Measurements from ENCODE around the gene COL27A1.

COL27A1 gene

GRCh38 chr9:114240647-114241558 lies 85.6 kb downstream of the COL27A1 start:
- TF ChIP-seq CTCF (IDR thresholded peaks at IDR 0.05; ENCODE audit: low read depth, low read length, missing control alignments), result no peak
- DNase-seq (ENCODE audit: extremely low read depth, low read depth), result no peak
- no peak overlapping the region for H3K4me3 ChIP-seq (replicated peaks; ENCODE audit: low read depth, low read length)

- no peak for TF ChIP-seq CTCF (IDR thresholded peaks at IDR 0.05; ENCODE audit: low read depth, low read length, missing control alignments)
- DNase-seq (ENCODE audit: extremely low read depth, low read depth), result no peak
Measured at GRCh38 chr9:114242837-114243236, 87.5 kb downstream of the COL27A1 start.

GRCh38 chr9:114243240-114243639 lies 87.9 kb downstream of the COL27A1 start:
- no peak for DNase-seq (ENCODE audit: extremely low read depth, low read depth)
- H3K4me3 ChIP-seq (replicated peaks; ENCODE audit: low read depth, low read length), result no peak overlapping the region
- no peak for TF ChIP-seq CTCF (IDR thresholded peaks at IDR 0.05; ENCODE audit: low read depth, low read length, missing control alignments)

More at GRCh38 chr9:114242837-114243236, 87.5 kb downstream of the COL27A1 start:
- no peak overlapping the region for H3K4me3 ChIP-seq (replicated peaks; ENCODE audit: low read depth, low read length)

- no peak for DNase-seq (ENCODE audit: extremely low read depth, low read depth)
- no peak overlapping the region for H3K4me3 ChIP-seq (replicated peaks; ENCODE audit: low read depth, low read length)
- TF ChIP-seq CTCF (IDR thresholded peaks at IDR 0.05; ENCODE audit: low read depth, low read length, missing control alignments), result no peak
Measured at GRCh38 chr9:114244570-114244969, 89.2 kb downstream of the COL27A1 start.

GRCh38 chr9:114246558-114246957 lies 91.2 kb downstream of the COL27A1 start:
- DNase-seq (ENCODE audit: extremely low read depth, low read depth), result peak; percentile 72
- TF ChIP-seq CTCF (IDR thresholded peaks at IDR 0.05; ENCODE audit: low read depth, low read length, missing control alignments), result no peak
- H3K4me3 ChIP-seq (replicated peaks; ENCODE audit: low read depth, low read length), result no peak overlapping the region

GRCh38 chr9:114247077-114247476 lies 91.7 kb downstream of the COL27A1 start:
- DNase-seq (ENCODE audit: extremely low read depth, low read depth), result no peak
- no peak overlapping the region for H3K4me3 ChIP-seq (replicated peaks; ENCODE audit: low read depth, low read length)
- no peak for TF ChIP-seq CTCF (IDR thresholded peaks at IDR 0.05; ENCODE audit: low read depth, low read length, missing control alignments)

Measured in HFF-Myc (cell line).